Epithelial cell of esophagus (primary cell): ENCODE measurements around the gene FLII.
"Not testable (repeated sequence)": the region's sequence is repeated elsewhere in the genome, so short reads cannot be mapped to it uniquely, and the experiment has no call there.

Experiments
- DNase-seq: peaks from one replicate; pipeline ENCODE4 v3.0.0; 2010; ENCODE audit warnings: low read depth
- H3K4me3 ChIP-seq: 2 replicates; pipeline ENCODE4 v1.5.1; 2011; ENCODE audit warnings: mild to moderate bottlenecking, low read length, control low read depth
- CTCF ChIP-seq: IDR thresholded peaks from 2 replicates; pipeline ENCODE4 v1.5.1; 2011; ENCODE audit warnings: low read depth, mild to moderate bottlenecking, low read length, control low read depth, inconsistent platforms; ENCODE audit not compliant: insufficient read depth; ENCODE audit errors: missing control alignments

Gene FLII

GRCh38 chr17:18258356-18259038 lies at the start of gene FLII:
FLII (minus strand) TSS chr17:18258738; CDS start chr17:18258690, 48 bp downstream.
- DNase-seq, result peak; percentile 38
- no peak for TF ChIP-seq CTCF
- H3K4me3 ChIP-seq, result peak within 1 kb of the TSS; percentile 76

GRCh38 chr17:18303206-18303605 lies 44.7 kb upstream of the FLII start:
- not testable (repeated sequence) for DNase-seq, H3K4me3 ChIP-seq

- H3K4me3 ChIP-seq, result no peak overlapping the region
- DNase-seq, result no peak
- TF ChIP-seq CTCF, result no peak
Observed at GRCh38 chr17:18300725-18301480, 42.4 kb upstream of the FLII start.

GRCh38 chr17:18298061-18298460 lies 39.5 kb upstream of the FLII start:
- not testable (repeated sequence) for DNase-seq, H3K4me3 ChIP-seq

- DNase-seq, result no peak
- TF ChIP-seq CTCF, result no peak
- H3K4me3 ChIP-seq, result no peak overlapping the region
Observed at GRCh38 chr17:18291718-18292540, 33.4 kb upstream of the FLII start.

GRCh38 chr17:18285296-18285695 lies 26.8 kb upstream of the FLII start:
- no peak for TF ChIP-seq CTCF
- H3K4me3 ChIP-seq, result no peak overlapping the region
- no peak for DNase-seq

GRCh38 chr17:18281788-18282187 lies 23.2 kb upstream of the FLII start:
- no peak for TF ChIP-seq CTCF
- DNase-seq, result no peak
- no peak overlapping the region for H3K4me3 ChIP-seq
